Measurements from ENCODE around the gene EYA2.

- no peak for TF ChIP-seq CTCF (IDR thresholded peaks at IDR 0.05 in 4 of 5, conservative IDR thresholded peaks at IDR 0.05 in 1 of 5)
- no peak for TF ChIP-seq POLR2A (IDR thresholded peaks at IDR 0.05)
Observed at GRCh38 chr20:47202733-47203667, 308.4 kb downstream of the EYA2 start.
